ENCODE results near the gene SLC6A13. TPM values are rescaled to one million over a fixed set of nuclear protein-coding genes. Genes with fewer than 3 reads are reported as not detected.
A peak's percentile ranks its signal among the peaks of the same experiment; 100 is the strongest.

The SLC6A13 gene
- total RNA-seq, 1 experiment from 2014 or later, result not detected

DNA sequence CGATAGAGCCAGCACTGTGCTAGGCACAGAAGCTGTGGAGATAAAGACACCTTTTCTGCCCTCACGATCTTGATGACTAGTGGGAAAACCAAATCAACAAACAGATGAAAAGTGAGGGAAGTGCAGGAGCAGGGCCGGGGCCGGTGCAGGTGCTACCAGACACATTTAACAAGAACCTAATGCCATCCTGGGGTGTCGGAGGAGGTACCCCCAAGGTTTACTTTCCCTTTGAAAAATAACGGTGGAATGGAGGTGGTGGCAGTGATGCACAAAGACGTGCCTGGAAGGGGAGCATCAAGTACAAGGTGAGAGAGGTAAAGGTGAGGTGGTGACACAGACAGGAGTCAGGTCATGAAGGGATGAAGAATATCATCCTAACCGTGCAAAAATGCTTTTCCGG is 22.1 kb downstream of the SLC6A13 start:
- no peak overlapping the region for H3T11ph ChIP-seq (ENCODE audit: low read length)
- H3K4me1 ChIP-seq (ENCODE audit: insufficient read depth, low read length), result no peaks in the 10 kb centered on the region
- no peak overlapping the region for H2BK15ac ChIP-seq (ENCODE audit: low read depth, low read length)
- H2AK5ac ChIP-seq (ENCODE audit: insufficient read length, low read length), result no peak overlapping the region
- DNase-seq, result peak; percentile 15
- no peak overlapping the region for H4K8ac ChIP-seq (replicated peaks; ENCODE audit: insufficient read length, low read depth, low read length)
- no peaks in the 10 kb centered on the region for H3K79me1 ChIP-seq (ENCODE audit: insufficient read depth, low read depth, low read length, poor library complexity, severe bottlenecking)
- H3K18ac ChIP-seq (ENCODE audit: insufficient read length, low read depth, low read length), result no peak overlapping the region
- no peaks in the 10 kb centered on the region for H4K20me1 ChIP-seq (ENCODE audit: control insufficient read depth, insufficient read depth, insufficient read length)
- H2BK20ac ChIP-seq (ENCODE audit: low read depth, low read length, poor library complexity, severe bottlenecking), result no peak overlapping the region
- no peak overlapping the region for H3K56ac ChIP-seq (ENCODE audit: insufficient read length, low read depth, low read length)
- H3K9me3 ChIP-seq (ENCODE audit: control insufficient read depth, low read depth, low read length), result peaks cover 8% of the 10 kb centered on the region
- peaks cover 18% of the 10 kb centered on the region for H3K27me3 Mint-ChIP-seq (ENCODE audit: low read depth)
- H3K27ac Mint-ChIP-seq, result no peak overlapping the region
- WGBS (ENCODE audit: extremely low coverage, insufficient read length, low lambda C conversion rate), result no CpG with 5 or more reads among the region's 9 CpGs
- no peak overlapping the region for H3K23ac ChIP-seq (ENCODE audit: insufficient read length, low read depth, low read length)
- H4K5ac ChIP-seq (ENCODE audit: insufficient read length, low read depth, low read length), result no peak overlapping the region
- TF ChIP-seq, protein P1, sequence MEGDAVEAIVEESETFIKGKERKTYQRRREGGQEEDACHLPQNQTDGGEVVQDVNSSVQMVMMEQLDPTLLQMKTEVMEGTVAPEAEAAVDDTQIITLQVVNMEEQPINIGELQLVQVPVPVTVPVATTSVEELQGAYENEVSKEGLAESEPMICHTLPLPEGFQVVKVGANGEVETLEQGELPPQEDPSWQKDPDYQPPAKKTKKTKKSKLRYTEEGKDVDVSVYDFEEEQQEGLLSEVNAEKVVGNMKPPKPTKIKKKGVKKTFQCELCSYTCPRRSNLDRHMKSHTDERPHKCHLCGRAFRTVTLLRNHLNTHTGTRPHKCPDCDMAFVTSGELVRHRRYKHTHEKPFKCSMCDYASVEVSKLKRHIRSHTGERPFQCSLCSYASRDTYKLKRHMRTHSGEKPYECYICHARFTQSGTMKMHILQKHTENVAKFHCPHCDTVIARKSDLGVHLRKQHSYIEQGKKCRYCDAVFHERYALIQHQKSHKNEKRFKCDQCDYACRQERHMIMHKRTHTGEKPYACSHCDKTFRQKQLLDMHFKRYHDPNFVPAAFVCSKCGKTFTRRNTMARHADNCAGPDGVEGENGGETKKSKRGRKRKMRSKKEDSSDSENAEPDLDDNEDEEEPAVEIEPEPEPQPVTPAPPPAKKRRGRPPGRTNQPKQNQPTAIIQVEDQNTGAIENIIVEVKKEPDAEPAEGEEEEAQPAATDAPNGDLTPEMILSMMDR (conservative IDR thresholded peaks at IDR 0.05), result no peak
- H3K36me3 Mint-ChIP-seq (ENCODE audit: insufficient read depth in 1 of 3, low read depth in 3 of 3), result peaks cover 3 to 9% (median 8%) of the 10 kb centered on the region in 3 experiments; a peak in 6 of 7 replicates
- H2BK12ac ChIP-seq (ENCODE audit: insufficient read length, low read depth, low read length), result no peak overlapping the region
- H3K4me1 Mint-ChIP-seq, result no peaks in the 10 kb centered on the region
- no peak overlapping the region for H4K91ac ChIP-seq (ENCODE audit: insufficient read length, low read depth, low read length)
- no peak overlapping the region for H3K27ac ChIP-seq (ENCODE audit: insufficient read length, low read depth, low read length)
- no peak overlapping the region for H3K4me3 Mint-ChIP-seq
- no peak overlapping the region for H3K4ac ChIP-seq (ENCODE audit: low read depth, low read length)
- no peaks in the 10 kb centered on the region for H3K23me2 ChIP-seq (ENCODE audit: insufficient read length, low read depth, low read length, poor library complexity, severe bottlenecking)
- H3K4me2 ChIP-seq (ENCODE audit: insufficient read depth, insufficient read length, low read length), result no peak overlapping the region
- no peak overlapping the region for H2BK5ac ChIP-seq (ENCODE audit: insufficient read length, low read length)
- peaks cover 17 to 18% of the 10 kb centered on the region in 2 experiments for H3K9me3 Mint-ChIP-seq
- H3K9ac ChIP-seq (ENCODE audit: extremely low read depth, insufficient read length, low read length), result no peak overlapping the region
- H2BK120ac ChIP-seq (ENCODE audit: low read depth, low read length, poor library complexity, severe bottlenecking), result no peak overlapping the region
- H3K79me2 ChIP-seq (ENCODE audit: insufficient read depth, low read length), result no peaks in the 10 kb centered on the region
- H3K14ac ChIP-seq (ENCODE audit: insufficient read depth, low read length), result no peak overlapping the region
- no peaks in the 10 kb centered on the region for H3K27me3 ChIP-seq (ENCODE audit: insufficient read depth, low read length)
- H2AFZ ChIP-seq (ENCODE audit: low read length), result no peak overlapping the region

All from H9 (cell line).